Omental fat pad (tissue), 4 donors: Measurements from ENCODE around the gene ADAMTS7. TPM values are rescaled to one million over a fixed set of nuclear protein-coding genes. Genes with fewer than 3 reads are reported as not detected.
"Not testable (repeated sequence)": the region's sequence is repeated elsewhere in the genome, so short reads cannot be mapped to it uniquely, and the experiment has no call there.

Experiments
- ATAC-seq: fragments of 150-250 bp; one replicate; pipeline ENCODE4 v1.9.1; 2016; ENCODE audit warnings: mild to moderate bottlenecking, moderate library complexity; ENCODE audit not compliant: low FRiP score
- DNase-seq: peaks from one replicate; pipeline ENCODE4 v3.0.0-alpha.2; 2019; ENCODE audit warnings: low spot score
- CTCF ChIP-seq, 3 donors: fragments of 450-650 bp; IDR thresholded peaks; one replicate each; pipeline ENCODE4 v1.5.1; 2016 to 2017; ENCODE audit warnings: antibody characterized with exemption in 3 of 3, mild to moderate bottlenecking in 3 of 3, moderate library complexity in 2 of 3
- total RNA-seq, 4 donors: library from RNA; depleted of rRNA; stranded (reverse); fragments of >200 nt; gene quantifications; one replicate each; pipeline ENCODE4 v1.1.0, GENCODE V29; 2016

ADAMTS7 gene
- total RNA-seq, 4 donors from 2014 or later, result 4.4 to 7.8 (median 6.3) TPM

- no peak for TF ChIP-seq CTCF (IDR thresholded peaks at IDR 0.05)
- DNase-seq, result no peak
- ATAC-seq, result no peak
Measured at GRCh38 chr15:78791357-78791756, 19.9 kb downstream of the ADAMTS7 start.

- no peak for DNase-seq
- no peak for TF ChIP-seq CTCF (IDR thresholded peaks at IDR 0.05)
- ATAC-seq, result no peak
Measured at GRCh38 chr15:78790027-78790426, 21.2 kb downstream of the ADAMTS7 start.

GRCh38 chr15:78789615-78790014 lies 21.6 kb downstream of the ADAMTS7 start:
- no peak for TF ChIP-seq CTCF (IDR thresholded peaks at IDR 0.05)
- DNase-seq (no peak), ATAC-seq (no peak)

- ATAC-seq (no peak), DNase-seq (no peak)
- TF ChIP-seq CTCF (IDR thresholded peaks at IDR 0.05), result no peak
Measured at GRCh38 chr15:78788016-78788660, 23.1 kb downstream of the ADAMTS7 start.

- not testable (repeated sequence) for DNase-seq, ATAC-seq
Measured at GRCh38 chr15:78782402-78782801, 28.9 kb downstream of the ADAMTS7 start.

- not testable (repeated sequence) for DNase-seq, ATAC-seq
Measured at GRCh38 chr15:78781381-78781780, 29.9 kb downstream of the ADAMTS7 start.

GRCh38 chr15:78779975-78780374 lies 31.3 kb downstream of the ADAMTS7 start:
- ATAC-seq, DNase-seq: not testable (repeated sequence)

- ATAC-seq, DNase-seq: not testable (repeated sequence)
Measured at GRCh38 chr15:78779176-78779785, 32.0 kb downstream of the ADAMTS7 start.

- no peak for TF ChIP-seq CTCF (IDR thresholded peaks at IDR 0.05)
- ATAC-seq (no peak), DNase-seq (no peak)
Measured at GRCh38 chr15:78778422-78778821, 32.8 kb downstream of the ADAMTS7 start.

GRCh38 chr15:78777953-78778345 lies 33.3 kb downstream of the ADAMTS7 start:
- not testable (repeated sequence) for ATAC-seq, DNase-seq

GRCh38 chr15:78777290-78777952 lies 33.8 kb downstream of the ADAMTS7 start:
- ATAC-seq, DNase-seq: not testable (repeated sequence)

- DNase-seq, ATAC-seq: not testable (repeated sequence)
Measured at GRCh38 chr15:78776046-78776925, 35.0 kb downstream of the ADAMTS7 start.
